H9 (cell line): ENCODE data around the gene ENDOU. TPM values are rescaled to one million over a fixed set of nuclear protein-coding genes. Genes with fewer than 3 reads are reported as not detected.

Experiments used
- DNase-seq: peaks from one replicate; pipeline ENCODE4 v3.0.0-alpha.2; 2017
- H2AFZ ChIP-seq: one replicate; pipeline ENCODE4 v1.6.1; 2013; ENCODE audit warnings: mild to moderate bottlenecking, low read length, control low read depth, moderate library complexity
- H2AK5ac ChIP-seq: 2 replicates; pipeline ENCODE4 v1.6.1; 2013; ENCODE audit warnings: low read length, control low read depth, mixed read lengths; ENCODE audit not compliant: insufficient read length
- H2BK120ac ChIP-seq: one replicate; pipeline ENCODE4 v1.6.1; 2013; ENCODE audit warnings: low read depth, mild to moderate bottlenecking, low read length, control low read depth, inconsistent platforms; ENCODE audit not compliant: poor library complexity, severe bottlenecking
- H2BK12ac ChIP-seq: 2 replicates; pipeline ENCODE4 v1.6.1; 2013; ENCODE audit warnings: low read length, control low read depth, mixed read lengths, low read depth; ENCODE audit not compliant: insufficient read length
- H2BK15ac ChIP-seq: 2 replicates; pipeline ENCODE4 v1.6.1; 2013; ENCODE audit warnings: low read depth, low read length, control low read depth
- H2BK20ac ChIP-seq: one replicate; pipeline ENCODE4 v1.6.1; 2013; ENCODE audit warnings: low read depth, mild to moderate bottlenecking, low read length, control low read depth, inconsistent platforms; ENCODE audit not compliant: poor library complexity, severe bottlenecking
- H2BK5ac ChIP-seq: 2 replicates; pipeline ENCODE4 v1.6.1; 2013; ENCODE audit warnings: low read length, control low read depth, mixed read lengths; ENCODE audit not compliant: insufficient read length
- H3K14ac ChIP-seq: 2 replicates; pipeline ENCODE4 v1.6.1; 2013; ENCODE audit warnings: low read length, control low read depth; ENCODE audit not compliant: insufficient read depth
- H3K18ac ChIP-seq: 2 replicates; pipeline ENCODE4 v1.6.1; 2013; ENCODE audit warnings: low read depth, mild to moderate bottlenecking, mixed read lengths, low read length, control low read depth; ENCODE audit not compliant: insufficient read length
- H3K23ac ChIP-seq: 2 replicates; pipeline ENCODE4 v1.6.1; 2013; ENCODE audit warnings: low read length, control low read depth, mixed read lengths, low read depth; ENCODE audit not compliant: insufficient read length
- H3K23me2 ChIP-seq: 2 replicates; pipeline ENCODE4 v1.6.1; 2013; ENCODE audit warnings: low read depth, mild to moderate bottlenecking, mixed read lengths, low read length, control low read depth; ENCODE audit not compliant: insufficient read length, poor library complexity, severe bottlenecking
- H3K27ac ChIP-seq: 2 replicates; pipeline ENCODE4 v1.5.1; 2013; ENCODE audit warnings: low read length, control low read depth, mixed read lengths, low read depth; ENCODE audit not compliant: insufficient read length
- H3K27me3 ChIP-seq: 2 replicates; pipeline ENCODE4 v1.6.1; 2013; ENCODE audit warnings: low read length, control low read depth, inconsistent platforms; ENCODE audit not compliant: insufficient read depth
- H3K4ac ChIP-seq: 2 replicates; pipeline ENCODE4 v1.6.1; 2013; ENCODE audit warnings: low read depth, mild to moderate bottlenecking, control low read depth, inconsistent platforms, low read length, moderate library complexity
- H3K4me1 ChIP-seq: 2 replicates; pipeline ENCODE4 v1.6.1; 2013; ENCODE audit warnings: low read length, control low read depth, inconsistent platforms; ENCODE audit not compliant: insufficient read depth
- H3K4me2 ChIP-seq: 2 replicates; pipeline ENCODE4 v1.6.1; 2013; ENCODE audit warnings: low read length, control low read depth, mixed read lengths; ENCODE audit not compliant: insufficient read length, insufficient read depth
- H3K56ac ChIP-seq: 2 replicates; pipeline ENCODE4 v1.6.1; 2013; ENCODE audit warnings: low read depth, mild to moderate bottlenecking, mixed read lengths, low read length, control low read depth; ENCODE audit not compliant: insufficient read length
- H3K79me1 ChIP-seq: 2 replicates; pipeline ENCODE4 v1.6.1; 2013; ENCODE audit warnings: low read depth, mild to moderate bottlenecking, moderate library complexity, low read length, control low read depth, inconsistent platforms; ENCODE audit not compliant: insufficient read depth, poor library complexity, severe bottlenecking
- H3K79me2 ChIP-seq: 2 replicates; pipeline ENCODE4 v1.6.1; 2013; ENCODE audit warnings: low read length, control low read depth, inconsistent platforms; ENCODE audit not compliant: insufficient read depth
- H3K9ac ChIP-seq: 2 replicates; pipeline ENCODE4 v1.6.1; 2013; ENCODE audit warnings: low read length, control low read depth, mixed read lengths; ENCODE audit not compliant: insufficient read length; ENCODE audit errors: extremely low read depth
- H3K9me3 ChIP-seq: one replicate; pipeline ENCODE4 v1.6.1; 2013; ENCODE audit warnings: low read depth, low read length, inconsistent platforms; ENCODE audit not compliant: control insufficient read depth
- H3T11ph ChIP-seq: one replicate; pipeline ENCODE4 v1.6.1; 2013; ENCODE audit warnings: mild to moderate bottlenecking, low read length, control low read depth, inconsistent platforms
- H4K20me1 ChIP-seq: one replicate; pipeline ENCODE4 v1.6.1; 2013; ENCODE audit not compliant: control insufficient read depth, insufficient read length, insufficient read depth
- H4K5ac ChIP-seq: 2 replicates; pipeline ENCODE4 v1.6.1; 2013; ENCODE audit warnings: low read depth, mild to moderate bottlenecking, mixed read lengths, low read length, control low read depth; ENCODE audit not compliant: insufficient read length
- H4K8ac ChIP-seq: replicated peaks from 2 replicates; pipeline ENCODE4 v1.6.1; 2013; ENCODE audit warnings: low read length, control low read depth, mixed read lengths, low read depth; ENCODE audit not compliant: insufficient read length
- H4K91ac ChIP-seq: 2 replicates; pipeline ENCODE4 v1.6.1; 2013; ENCODE audit warnings: low read depth, mild to moderate bottlenecking, moderate library complexity, mixed read lengths, low read length, control low read depth; ENCODE audit not compliant: insufficient read length
- H3K27ac Mint-ChIP-seq, 3 experiments: 2 replicates in 2 of 3; 3 replicates in 1 of 3; pipeline ENCODE4 v1.8.0; 2020 to 2021; ENCODE audit warnings: mixed read lengths in 3 of 3, mild to moderate bottlenecking in 1 of 3, moderate library complexity in 1 of 3
- H3K27me3 Mint-ChIP-seq: 2 replicates; pipeline ENCODE4 v1.8.0; 2021; ENCODE audit warnings: low read depth, mild to moderate bottlenecking, moderate library complexity, mixed read lengths
- H3K36me3 Mint-ChIP-seq, 3 experiments: 2 replicates in 2 of 3; 3 replicates in 1 of 3; pipeline ENCODE4 v1.8.0; 2020 to 2021; ENCODE audit warnings: low read depth in 3 of 3, mixed read lengths in 3 of 3; ENCODE audit not compliant: insufficient read depth in 1 of 3
- H3K4me1 Mint-ChIP-seq, 2 experiments: 2 replicates each; pipeline ENCODE4 v1.8.0; 2020; ENCODE audit warnings: mixed read lengths in 2 of 2
- H3K4me3 Mint-ChIP-seq, 2 experiments: 2 replicates in 1 of 2; 3 replicates in 1 of 2; pipeline ENCODE4 v1.8.0; 2020 to 2021; ENCODE audit warnings: mild to moderate bottlenecking in 2 of 2, mixed read lengths in 2 of 2, moderate library complexity in 1 of 2
- H3K9me3 Mint-ChIP-seq, 2 experiments: 2 replicates in 1 of 2; 3 replicates in 1 of 2; pipeline ENCODE4 v1.8.0; 2020; ENCODE audit warnings: mild to moderate bottlenecking in 2 of 2, mixed read lengths in 2 of 2, moderate library complexity in 1 of 2
- WGBS: extraction: QIAGEN DNeasy Blood & Tissue Kit; methylation state at CpG from one replicate; pipeline ENCODE4 v1.1.7; 2013; ENCODE audit warnings: missing lambda C conversion rate, low lambda C conversion rate, mixed read lengths; ENCODE audit not compliant: insufficient read length; ENCODE audit errors: extremely low coverage; 5-methylcytosine and 5-hydroxymethylcytosine counted together
- total RNA-seq: library from RNA; stranded (reverse); gene quantifications from 2 replicates; pipeline ENCODE4 v1.2.1, GENCODE V29; 2021
- TF ChIP-seq, protein P1 (sequence below): fragments of 200-600 bp; sonication (generic); conservative IDR thresholded peaks from 3 replicates; pipeline ENCODE4 v1.8.0; 2021; ENCODE audit warnings: antibody characterized with exemption, mild to moderate bottlenecking

ENDOU gene
- total RNA-seq, 1 experiment from 2014 or later: not detected

GRCh38 chr12:47745485-47746041, 20.3 kb upstream of the ENDOU start:
- no CpG with 5 or more reads among the region's 16 CpGs for WGBS
- Histone ChIP-seq H3K4ac (no peak overlapping the region), H3K27me3 (no peaks in the 10 kb centered on the region), H3K56ac (no peak overlapping the region), H2BK20ac (no peak overlapping the region), H2BK15ac (no peak overlapping the region), H3K23me2 (no peaks in the 10 kb centered on the region), H2AK5ac (no peak overlapping the region), H3K18ac (no peak overlapping the region), H3K4me1 (peaks cover 4% of the 10 kb centered on the region; the same call in 1 of the 2 replicates), H3K27ac (no peak overlapping the region), H3K9ac (no peak overlapping the region), H4K8ac (no peak overlapping the region), H3K14ac (no peak overlapping the region), H4K20me1 (no peaks in the 10 kb centered on the region), H3K79me1 (no peaks in the 10 kb centered on the region), H3K4me2 (no peak overlapping the region), H2BK5ac (no peak overlapping the region), H2BK12ac (no peak overlapping the region), H3K79me2 (no peaks in the 10 kb centered on the region), H4K5ac (no peak overlapping the region), H3K9me3 (no peaks in the 10 kb centered on the region), H3T11ph (no peak overlapping the region), H2BK120ac (no peak overlapping the region), H2AFZ (no peak overlapping the region), H3K23ac (no peak overlapping the region), H4K91ac (no peak overlapping the region)
- peak overlapping the region in 1 of 3 experiments; percentile 3; a peak in 2 of 7 replicates for H3K27ac Mint-ChIP-seq
- peaks cover 26 to 33% of the 10 kb centered on the region in 2 experiments for H3K4me1 Mint-ChIP-seq
- H3K4me3 Mint-ChIP-seq: no peak overlapping the region; a peak in 1 of 5 replicates
- DNase-seq: no peak
- no peaks in the 10 kb centered on the region for H3K9me3 Mint-ChIP-seq
- TF ChIP-seq, protein P1, sequence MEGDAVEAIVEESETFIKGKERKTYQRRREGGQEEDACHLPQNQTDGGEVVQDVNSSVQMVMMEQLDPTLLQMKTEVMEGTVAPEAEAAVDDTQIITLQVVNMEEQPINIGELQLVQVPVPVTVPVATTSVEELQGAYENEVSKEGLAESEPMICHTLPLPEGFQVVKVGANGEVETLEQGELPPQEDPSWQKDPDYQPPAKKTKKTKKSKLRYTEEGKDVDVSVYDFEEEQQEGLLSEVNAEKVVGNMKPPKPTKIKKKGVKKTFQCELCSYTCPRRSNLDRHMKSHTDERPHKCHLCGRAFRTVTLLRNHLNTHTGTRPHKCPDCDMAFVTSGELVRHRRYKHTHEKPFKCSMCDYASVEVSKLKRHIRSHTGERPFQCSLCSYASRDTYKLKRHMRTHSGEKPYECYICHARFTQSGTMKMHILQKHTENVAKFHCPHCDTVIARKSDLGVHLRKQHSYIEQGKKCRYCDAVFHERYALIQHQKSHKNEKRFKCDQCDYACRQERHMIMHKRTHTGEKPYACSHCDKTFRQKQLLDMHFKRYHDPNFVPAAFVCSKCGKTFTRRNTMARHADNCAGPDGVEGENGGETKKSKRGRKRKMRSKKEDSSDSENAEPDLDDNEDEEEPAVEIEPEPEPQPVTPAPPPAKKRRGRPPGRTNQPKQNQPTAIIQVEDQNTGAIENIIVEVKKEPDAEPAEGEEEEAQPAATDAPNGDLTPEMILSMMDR: no peak
- peaks cover 0 to 10% (median 2%) of the 10 kb centered on the region in 3 experiments; a peak in 4 of 7 replicates for H3K36me3 Mint-ChIP-seq
- peaks cover 7% of the 10 kb centered on the region for H3K27me3 Mint-ChIP-seq
